HG03460 (cell line): Measurements from ENCODE around the gene ACAA2.

Experiments used
- ATAC-seq: cut with Tn5 transposase; IDR thresholded peaks from one replicate; pipeline ENCODE4 v1.9.1; 2021; ENCODE audit not compliant: unreplicated experiment

The ACAA2 gene

DNA sequence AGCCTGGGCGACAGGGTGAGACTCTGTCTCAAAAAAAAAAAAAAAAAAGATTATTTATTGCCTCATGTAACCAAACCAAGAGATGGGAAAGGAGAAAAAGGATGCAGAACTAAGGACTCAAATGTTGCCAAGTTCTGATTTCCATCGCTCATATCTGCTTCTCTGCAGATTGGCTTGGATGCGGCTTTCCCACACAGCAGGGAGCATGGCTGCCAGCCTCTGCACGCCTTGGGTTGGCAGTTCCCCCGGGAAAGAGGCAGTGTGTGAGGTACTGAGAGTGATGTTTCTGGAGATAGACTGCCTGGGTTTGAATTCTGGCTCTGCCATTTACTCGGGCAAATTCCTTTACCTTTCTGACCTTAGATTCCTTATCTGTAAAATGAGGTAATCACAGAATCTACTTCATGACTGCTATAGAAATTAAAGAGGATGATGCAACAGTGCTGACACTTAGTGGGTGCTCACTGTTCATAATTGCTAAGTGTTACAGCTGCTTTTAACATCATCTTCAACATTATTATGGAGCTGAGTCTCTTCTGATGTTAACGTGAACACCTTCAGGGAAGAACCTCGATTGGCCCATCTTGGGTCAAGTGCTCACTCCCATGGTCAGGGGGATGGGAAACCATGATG lies 68.8 kb downstream of the ACAA2 start:
- no peak for ATAC-seq

DNA sequence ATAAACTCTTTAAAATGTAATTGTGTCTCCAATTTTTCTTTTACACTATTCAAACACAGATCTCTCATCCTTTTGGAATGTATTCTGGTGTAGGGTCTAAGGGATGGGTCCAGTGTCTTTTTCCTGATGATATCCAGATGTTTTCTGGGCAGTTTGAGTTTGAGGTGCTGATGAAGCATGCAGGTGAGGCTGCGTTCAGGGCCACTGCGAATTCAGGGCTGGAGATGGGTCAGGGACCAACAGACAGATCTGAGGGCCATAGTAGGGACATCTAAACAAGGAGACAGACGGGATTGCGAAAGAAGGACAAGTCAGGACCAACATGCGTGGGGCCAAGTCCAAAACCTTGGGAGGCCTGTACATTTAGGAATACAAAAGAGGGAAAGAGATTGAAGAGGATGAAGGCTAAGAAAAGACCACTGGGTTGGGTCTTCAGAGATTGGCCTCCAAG lies 70.2 kb downstream of the ACAA2 start:
- no peak for ATAC-seq

GRCh38 chr18:49742316-49743116 lies 70.8 kb downstream of the ACAA2 start:
- ATAC-seq = no peak

GRCh38 chr18:49739275-49739674 lies 74.1 kb downstream of the ACAA2 start:
- ATAC-seq = no peak

GRCh38 chr18:49738721-49739120 lies 74.6 kb downstream of the ACAA2 start:
- ATAC-seq = no peak

DNA sequence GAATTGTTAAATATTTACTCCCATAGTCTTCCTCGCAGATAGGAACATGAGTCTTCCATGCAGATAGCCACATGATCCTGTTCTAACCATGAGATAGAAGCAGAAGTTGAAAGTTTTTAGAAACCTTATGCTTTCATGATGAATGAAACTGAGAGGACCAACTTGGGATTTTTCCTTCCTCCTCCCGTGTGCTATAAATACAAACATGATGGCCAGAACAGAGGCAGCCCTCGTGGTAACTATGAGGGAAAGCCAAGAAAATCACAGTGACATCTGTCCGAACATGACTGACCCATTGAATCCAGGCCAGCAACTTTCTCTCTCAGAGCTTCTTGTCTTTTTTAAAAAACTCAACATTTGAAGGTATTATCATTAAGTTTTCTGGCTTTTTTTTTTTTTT lies 78.5 kb downstream of the ACAA2 start:
- no peak for ATAC-seq

- no peak for ATAC-seq
Measured at GRCh38 chr18:49733896-49734585, 79.3 kb downstream of the ACAA2 start.

GRCh38 chr18:49733321-49733720 lies 80.0 kb downstream of the ACAA2 start:
- ATAC-seq = no peak
